EH (cell line): ENCODE measurements around the gene SOX5.
"Not testable (repeated sequence)": the region's sequence is repeated elsewhere in the genome, so short reads cannot be mapped to it uniquely, and the experiment has no call there.

Experiments
- DNase-seq: peaks from one replicate; pipeline ENCODE4 v3.0.0-alpha.2; 2015; ENCODE audit warnings: low read depth

SOX5 gene

DNA sequence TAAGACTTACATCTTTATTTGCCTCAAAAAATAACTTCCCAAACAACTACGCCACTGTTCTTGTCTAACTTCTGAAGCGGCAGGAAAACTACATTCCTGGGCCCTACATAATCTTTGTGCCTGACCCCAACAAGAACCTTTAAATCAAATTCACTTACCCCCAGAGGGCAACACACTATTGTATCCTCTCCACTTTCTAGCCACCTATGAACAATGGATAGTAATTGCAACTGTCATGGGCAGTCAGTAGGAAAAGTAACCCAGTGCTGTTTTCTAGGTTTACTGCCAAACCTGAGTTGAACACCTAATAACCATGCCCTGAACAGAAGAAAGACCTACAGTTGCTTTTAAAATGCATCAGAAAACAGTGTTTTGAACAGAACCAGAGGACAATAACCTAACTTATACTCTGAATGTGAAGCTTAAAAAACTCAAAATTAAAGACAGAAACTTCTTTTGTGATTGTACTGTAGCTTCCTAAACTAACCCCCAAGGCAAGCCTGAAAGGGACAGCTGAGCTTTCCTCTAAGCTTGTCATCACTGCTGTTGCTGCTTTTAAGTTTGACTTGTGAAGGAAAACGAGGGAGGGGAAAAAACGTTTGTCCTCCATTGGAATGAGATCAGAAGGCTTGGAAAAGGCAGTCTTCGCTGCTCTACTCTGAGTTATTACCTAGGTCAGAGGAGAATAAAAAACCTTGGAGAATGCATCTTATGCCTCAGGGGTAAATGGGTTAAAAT lies 195.7 kb downstream of the SOX5 start:
- DNase-seq: no peak

DNA sequence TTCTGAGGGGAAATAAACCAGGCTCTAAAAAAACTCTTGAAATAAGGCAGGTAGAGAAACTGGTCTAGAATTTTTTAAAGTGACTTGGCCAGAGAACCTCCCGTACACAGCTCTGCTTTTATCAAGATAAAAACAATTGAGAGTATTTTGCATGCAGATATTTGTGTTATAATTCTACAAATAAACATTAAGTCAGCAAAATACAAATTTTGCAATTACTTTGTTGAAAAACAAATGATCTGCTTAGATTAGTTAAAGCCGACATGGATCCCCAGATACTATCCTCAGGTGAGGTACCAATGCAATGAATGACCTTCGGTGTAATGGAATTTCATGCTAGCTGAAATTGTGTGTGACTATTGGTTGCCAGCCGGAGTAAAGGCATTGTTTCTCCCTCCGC lies 197.2 kb downstream of the SOX5 start:
- DNase-seq: no peak

DNA sequence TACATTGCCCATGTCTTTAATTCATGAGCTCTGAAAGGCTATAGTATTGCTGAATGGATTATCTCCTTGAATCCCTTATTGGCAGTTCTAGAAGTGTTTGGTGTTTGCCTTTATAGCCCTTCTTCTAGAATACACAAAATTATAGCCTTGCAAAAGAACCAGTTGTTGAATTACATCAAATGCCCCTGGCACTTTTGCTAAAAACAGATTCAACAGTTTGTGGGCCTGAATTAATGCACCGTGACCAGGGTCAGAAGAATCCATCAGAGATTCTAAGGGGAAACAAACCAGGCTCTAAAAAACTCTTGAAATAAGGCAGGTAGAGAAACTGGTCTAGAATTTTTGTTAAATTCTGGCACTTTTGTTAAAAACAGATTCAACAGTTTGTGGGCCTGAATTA lies 197.8 kb downstream of the SOX5 start:
- DNase-seq: no peak

DNA sequence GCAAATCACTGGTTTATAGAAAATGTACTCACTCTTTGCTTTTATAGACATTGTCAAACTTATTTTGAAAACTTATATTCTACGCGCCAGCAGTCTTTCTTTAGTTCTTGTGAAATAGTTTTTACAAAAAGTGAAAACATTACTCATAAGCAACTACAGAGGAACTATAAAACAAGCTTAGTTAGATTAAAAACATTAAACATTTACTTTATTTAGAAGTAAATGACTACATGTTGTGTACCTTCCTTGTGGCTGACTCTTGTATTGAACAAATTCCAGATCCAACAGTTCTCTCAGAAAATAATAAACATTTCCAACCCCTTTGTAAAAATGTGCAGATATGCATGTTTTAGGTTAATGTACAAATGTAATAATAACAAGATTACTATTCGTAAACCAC lies 198.5 kb downstream of the SOX5 start:
- DNase-seq: no peak

DNA sequence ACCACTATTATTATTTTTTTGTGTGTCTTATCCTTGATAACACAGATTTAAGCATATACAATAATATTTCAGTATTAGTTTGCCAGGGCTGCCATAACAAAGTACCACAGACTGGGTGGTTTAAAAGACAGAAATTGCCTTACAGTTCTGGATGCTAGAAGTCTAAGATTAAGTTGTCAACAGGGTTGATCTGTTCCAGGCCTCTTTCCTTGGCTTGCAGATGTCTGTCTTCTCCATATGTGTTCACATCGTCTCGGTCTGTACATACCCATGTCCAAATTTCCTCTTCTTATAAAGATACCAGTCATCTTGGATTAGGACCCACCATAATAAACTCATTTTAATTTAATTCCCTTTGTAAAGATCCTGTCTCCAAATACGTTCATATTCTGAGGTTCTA lies 204.8 kb downstream of the SOX5 start:
- no peak for DNase-seq

DNA sequence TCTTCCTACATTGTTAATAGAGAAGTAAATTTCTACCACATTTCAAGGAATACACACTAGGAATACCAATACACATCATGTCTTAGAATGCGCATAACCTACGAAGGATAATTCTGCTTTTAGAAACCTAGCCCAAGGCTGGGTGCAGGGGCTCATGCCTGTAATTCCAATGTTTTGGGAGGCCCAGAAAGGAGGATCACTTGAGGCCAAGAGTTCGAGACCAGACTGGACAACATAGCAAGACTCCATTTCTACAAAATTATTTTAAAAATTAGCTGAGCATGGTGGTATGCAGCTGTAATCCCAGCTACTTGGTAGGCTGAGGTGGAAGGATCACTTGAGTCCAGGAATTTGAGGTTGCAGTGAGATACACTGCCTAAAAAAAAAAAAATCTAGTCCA lies 206.9 kb downstream of the SOX5 start:
- DNase-seq: no peak

DNA sequence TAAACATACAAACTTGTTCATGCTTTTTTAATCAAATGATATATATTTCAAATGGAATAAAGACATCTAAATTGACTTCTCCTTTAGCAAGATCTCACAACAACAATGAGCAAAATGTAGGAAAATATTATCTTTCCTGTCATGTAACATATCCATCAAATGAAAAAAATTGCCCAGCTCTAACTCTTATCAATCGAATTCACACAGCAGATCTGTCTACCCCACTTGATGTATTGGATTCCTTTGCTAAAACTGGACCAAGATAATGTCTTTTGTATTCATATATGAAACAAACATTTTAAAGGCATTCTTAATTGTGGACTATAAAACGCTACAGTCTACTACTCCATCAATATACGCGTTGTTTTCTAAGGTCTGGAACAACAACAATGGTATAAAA lies 218.0 kb downstream of the SOX5 start:
- DNase-seq: no peak

DNA sequence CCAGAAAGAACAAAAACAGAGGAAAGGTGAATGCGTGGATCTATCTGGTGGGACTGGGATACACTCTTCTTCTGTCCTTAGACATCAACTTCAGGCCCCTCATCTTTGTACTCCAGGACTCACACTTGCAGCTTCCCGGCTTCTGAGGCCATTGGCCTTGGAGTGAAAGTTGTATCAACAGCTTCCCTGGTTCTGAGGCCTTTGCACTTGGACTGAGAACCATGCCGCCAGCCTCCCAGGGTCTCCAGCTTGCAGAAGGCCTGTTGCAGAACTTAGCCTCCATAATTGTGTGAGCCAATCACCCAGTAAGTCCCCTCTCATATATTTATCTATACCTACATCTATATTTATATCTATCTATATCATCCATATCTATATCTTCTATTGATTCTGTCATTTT lies 218.4 kb downstream of the SOX5 start:
- DNase-seq: no peak

DNA sequence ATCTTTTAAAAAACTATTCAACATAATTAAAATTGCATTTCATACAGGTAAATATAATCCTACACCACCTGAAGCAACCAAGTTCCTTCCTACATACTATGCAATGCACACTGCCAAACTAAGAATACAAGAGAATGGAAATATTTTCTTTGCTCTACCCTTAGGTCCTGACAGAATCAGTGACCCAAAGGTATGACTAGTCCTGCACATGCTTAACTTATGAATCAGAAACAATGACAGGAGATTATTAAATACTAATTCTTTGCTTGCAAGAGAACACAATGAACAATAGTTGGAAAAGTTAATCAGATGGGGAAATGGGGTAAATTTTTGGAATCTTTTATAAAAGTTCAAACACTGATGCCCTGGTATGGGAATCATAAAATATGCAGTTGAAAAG lies 220.1 kb downstream of the SOX5 start:
- no peak for DNase-seq

DNA sequence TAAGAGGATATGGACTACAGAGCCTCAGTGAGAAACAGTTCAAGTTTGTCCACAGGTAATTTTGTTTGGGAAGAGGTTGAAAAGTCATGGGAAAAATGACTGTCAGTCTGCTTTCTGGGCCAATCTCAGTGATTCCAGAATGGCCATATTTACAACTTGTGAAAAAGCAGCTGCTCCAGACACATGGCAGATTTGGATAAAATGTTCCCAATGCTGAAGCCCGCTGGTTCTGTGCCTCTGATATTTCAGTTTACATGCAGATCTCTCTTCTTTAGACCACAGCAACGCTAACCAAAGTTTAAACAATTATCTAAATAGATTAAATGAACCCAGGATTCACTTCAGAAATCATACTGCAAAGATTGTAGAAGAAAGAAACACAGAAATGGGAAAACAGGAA lies 222.8 kb downstream of the SOX5 start:
- no peak for DNase-seq

DNA sequence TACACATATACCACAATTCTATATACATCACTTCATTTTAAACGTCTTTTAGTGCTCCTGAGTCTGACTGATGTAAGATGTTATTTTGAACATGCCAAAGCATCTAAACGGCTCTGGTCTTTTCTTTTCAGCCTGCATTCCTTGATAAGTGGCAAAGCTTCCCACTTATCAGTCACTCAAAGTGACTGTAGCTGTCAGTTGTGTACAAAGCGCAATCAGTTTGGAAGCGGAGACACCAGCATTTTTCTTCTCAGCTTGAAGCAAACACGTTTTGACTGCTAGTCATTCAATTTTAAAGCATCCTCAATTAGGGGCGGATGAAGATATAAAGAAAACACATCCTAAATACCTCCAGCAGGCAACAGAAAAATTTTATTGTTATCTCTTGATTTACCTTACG lies 226.8 kb downstream of the SOX5 start:
- DNase-seq: no peak

DNA sequence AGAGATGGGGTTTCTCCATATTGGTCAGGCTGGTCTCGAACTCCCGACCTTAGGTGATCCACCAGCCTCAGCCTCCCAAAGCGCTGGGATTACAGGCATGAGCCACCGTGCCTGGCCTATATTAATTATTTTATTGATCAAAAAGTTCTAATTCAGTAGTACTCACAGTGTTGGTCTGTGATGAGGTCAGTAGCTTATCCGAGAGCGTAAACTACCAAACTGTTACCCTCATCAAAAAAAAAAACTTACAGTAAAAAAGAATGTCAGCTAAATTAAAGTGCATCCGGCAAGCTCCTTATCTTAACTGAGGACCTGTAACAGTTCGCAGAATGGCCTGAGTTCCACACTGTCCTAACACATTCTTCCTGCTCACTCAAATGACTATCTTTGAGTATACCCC lies 228.2 kb downstream of the SOX5 start:
- no peak for DNase-seq

DNA sequence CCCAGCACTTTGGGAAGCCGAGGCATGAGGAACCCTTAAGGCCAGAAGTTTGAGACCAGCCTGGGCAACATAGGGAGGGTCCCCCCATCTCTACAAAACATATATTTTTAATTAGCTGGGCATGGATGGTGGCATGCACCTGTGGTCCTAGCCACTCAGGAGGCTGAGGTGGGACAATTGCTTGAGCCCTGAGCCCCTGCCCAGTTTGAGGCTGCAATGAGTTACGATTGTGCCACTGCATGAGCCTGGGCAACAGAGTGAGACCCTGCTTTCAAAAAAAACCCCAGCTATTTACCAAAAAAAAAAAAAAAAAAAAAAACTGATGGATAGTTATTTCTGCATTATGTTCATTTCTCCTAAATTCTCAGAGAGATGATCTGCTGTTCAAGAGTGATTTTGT lies 230.0 kb downstream of the SOX5 start:
- DNase-seq: no peak

DNA sequence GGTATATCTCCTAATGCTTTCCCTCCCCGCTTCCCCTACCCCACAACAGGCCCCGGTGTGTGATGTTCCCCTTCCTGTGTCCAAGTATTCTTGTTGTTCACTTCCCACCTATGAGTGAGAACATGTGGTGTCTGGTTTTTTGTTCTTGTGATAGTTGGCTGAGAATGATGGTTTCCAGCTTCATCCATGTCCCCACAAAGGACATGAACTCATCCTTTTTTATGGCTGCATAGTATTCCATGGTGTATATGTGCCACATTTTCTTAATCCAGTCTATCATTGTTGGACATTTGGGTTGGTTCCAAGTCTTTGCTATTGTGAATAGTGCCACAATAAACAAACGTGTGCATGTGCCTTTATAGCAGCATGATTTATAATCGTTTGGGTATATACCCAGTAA lies 239.1 kb downstream of the SOX5 start:
- not testable (repeated sequence) for DNase-seq

DNA sequence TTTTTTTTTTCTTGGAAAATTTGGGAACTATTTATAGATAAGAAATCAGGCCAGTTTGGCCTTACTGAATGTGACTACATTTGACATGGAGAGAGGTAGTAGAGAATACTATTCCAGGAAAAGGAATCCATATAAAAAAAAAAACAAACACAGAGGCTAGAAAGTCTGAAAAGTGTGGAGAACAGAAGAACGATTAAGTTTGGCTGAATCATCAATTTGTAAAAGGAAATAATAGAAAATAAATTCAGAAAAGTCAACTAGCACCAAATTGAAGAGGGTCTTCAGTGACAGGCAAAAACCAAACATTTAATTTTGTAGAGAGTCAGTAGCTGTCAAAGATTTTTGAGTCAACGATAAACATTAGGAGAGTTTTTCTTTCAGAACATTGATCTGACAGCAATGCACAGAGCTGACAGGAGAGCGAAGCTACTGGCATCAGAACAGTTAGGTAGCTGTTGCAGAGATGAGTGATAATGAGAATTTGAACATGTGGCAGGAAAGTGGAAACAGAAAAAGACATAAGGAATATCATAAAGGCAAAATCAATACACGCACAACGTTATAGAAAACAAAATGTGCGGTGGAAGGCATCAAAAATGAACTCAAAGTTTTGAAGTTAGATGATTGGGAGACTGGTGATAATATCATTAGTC lies 241.2 kb downstream of the SOX5 start:
- no peak for DNase-seq

DNA sequence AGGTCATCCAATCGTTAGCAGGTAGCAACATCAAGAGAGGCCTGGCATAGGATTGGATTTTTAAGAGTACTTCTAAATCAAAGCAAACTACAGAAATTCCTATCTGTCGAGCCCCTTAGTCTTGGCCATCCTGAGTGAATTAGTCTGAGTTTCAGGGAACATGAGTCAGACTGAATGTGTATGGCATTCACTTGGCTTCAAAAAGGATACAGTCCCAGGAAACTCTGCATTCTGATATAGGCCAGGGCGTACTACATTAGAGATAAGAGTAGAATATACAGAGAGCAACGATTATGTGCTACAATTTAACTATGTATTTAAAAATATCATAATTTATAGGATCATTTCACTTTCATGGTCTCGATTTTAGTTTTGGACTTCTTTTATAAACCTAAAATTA lies 242.2 kb downstream of the SOX5 start:
- no peak for DNase-seq

DNA sequence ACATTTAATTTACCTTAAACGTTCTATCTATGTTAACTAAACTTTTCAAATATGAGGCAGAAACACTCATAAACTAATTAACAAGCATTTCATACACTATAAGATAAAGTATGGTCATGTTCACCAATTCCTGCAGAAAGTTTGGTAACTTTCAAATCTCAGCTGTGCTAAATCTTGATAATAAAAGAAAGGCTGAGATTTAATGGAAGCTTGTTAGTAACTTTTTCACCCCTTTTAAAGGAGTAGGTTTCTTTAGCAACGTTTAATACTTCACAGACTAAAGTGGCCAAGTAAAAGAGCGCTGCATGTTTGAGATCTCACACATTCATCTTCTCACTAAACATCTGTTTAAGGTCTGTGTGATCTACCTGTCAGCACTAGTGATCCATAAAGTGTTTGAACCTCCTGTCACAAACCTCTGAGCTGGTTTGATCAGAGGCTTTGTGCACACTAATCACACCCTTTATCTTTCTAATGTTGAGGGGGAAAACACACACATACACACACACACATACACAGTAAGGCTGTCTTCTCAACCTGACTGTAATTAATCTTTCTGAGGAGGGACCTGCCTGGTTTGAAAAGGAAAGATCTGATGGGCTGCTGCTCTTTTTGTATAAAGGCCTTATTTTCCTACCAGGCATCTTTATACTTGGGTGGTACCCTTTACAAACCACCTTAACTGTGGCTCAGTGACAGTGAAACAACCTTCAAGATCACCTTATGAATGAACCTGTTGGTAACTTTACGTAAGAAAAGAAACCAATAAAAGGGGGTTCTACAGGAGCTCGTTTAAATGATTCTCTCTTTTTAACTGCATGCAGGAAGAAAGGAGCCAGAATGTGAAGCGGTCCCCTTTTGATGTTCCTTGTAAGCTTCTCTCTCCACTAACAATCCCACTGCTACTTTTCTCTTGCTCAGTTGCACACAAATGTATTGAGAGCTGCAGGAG lies 244.2 kb downstream of the SOX5 start:
- no peak for DNase-seq

DNA sequence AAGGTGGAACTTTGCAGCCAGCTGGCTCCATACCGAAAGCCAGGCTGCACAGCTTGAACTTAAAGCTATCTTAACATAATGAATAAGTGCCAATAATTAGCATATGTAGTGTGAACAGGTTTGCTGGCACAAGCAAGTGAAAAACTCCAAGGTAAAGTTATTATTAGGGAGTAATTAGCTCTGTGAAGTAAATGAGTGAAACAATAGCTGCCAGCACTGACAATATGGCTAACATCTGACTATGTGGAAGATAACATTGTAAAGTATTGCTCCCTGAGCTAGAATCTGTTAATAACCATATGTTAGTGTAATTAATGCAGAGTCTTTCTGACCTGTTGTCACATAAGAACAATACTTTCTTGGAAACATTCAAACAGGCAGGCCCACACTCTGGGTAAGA lies 246.4 kb downstream of the SOX5 start:
- no peak for DNase-seq

DNA sequence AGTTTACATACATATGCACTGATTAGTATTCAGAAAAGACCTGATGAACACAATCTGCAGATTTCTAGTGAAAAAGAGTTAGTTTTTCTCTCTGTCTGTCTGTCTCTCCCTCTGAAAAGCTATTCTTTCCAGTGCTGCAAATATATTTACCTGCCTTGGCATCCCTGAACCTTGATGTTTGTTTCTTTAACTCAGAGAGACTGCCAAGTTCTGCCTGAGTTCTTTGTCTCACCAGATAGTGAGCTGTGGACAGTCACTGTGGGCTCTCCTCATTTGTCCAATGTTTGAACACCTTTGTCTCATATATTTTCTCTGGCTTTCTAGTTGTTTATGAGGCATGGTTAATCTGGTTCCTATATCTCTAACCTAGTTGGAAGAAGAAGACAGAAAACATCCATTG lies 250.4 kb downstream of the SOX5 start:
- no peak for DNase-seq

DNA sequence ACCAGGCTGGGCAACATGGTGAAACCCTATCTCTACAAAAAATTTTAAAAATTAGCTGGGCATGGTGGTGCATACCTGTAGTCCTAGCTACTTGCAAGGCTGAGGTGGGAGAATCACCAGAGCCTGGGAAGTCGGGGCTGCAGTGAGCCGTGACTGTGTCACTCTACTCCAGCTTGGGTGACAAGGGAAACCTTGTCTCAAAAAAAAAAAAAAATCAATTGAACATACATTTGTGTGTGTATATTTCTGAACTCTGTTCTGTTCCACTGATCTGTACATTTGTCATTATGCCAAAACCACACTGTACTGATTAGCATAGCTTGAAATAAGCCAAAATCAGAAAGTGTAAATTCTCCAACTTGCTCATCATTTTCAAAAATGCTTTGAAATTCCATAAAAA lies 254.6 kb downstream of the SOX5 start:
- no peak for DNase-seq

DNA sequence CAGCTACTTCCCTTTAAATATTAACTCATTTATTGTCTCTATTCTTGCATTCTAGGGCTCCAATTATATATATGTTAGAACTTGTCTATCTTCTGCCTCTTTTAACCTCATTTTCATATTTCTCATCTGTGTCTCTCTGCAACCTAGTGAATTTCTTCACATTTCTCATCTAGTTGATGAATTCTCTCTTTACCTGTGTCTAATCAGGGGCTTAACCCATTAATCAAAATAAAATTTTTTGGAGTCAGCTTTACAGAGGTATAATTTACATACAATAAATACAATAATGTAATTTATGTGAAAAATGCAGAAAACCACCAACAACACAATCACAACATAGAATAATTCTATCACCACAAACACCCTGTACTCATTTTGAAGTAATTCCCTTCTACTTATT lies 255.2 kb downstream of the SOX5 start:
- no peak for DNase-seq

DNA sequence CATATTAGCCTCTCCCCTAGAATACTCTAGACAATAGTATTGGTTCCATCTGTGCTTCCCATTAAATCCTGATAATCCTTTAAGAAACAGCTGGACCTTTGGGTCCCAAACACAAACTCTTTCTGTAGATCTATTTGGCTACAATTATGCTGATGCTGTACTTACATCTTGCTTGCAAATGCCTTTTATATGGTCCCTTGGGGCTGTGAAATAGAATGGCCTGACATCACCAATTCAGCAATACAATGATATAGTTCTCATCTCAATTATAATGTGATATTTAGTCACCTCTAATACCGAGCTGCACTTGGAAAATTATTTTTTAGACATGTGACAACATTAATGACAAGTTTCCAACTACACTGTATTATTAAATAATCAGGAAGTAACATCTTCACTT lies 261.5 kb downstream of the SOX5 start:
- DNase-seq: no peak

DNA sequence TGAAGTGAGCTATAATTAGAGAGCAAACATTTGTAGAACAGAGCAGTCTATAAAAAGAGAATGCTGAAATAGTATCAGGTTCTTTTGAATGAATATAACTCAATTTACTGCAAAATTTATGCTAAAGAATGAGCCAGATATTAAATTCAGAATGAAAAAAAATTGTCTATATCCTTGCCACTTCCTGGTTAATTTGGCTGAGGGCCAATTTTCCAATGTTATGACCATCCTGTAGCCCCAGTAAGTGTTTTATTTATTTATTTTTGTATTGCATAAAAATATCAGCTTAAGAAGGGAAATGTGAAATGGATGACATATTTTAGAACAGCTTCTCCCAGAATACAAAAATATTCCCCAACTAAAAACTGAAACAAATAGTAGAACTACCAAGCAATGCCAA lies 263.4 kb downstream of the SOX5 start:
- DNase-seq: no peak
